CD14-positive monocyte (primary cell): ENCODE results near the gene SNX19. TPM values are rescaled to one million over a fixed set of nuclear protein-coding genes. Genes with fewer than 3 reads are reported as not detected.

Experiments used
- DNase-seq, 3 donors: peaks; one replicate each; pipeline ENCODE4 v3.0.0-alpha.2; 2011 to 2022
- H2AFZ ChIP-seq: 2 replicates; pipeline ENCODE4 v1.6.0; 2012; ENCODE audit warnings: mild to moderate bottlenecking, low read depth, low read length, inconsistent platforms; ENCODE audit not compliant: insufficient read depth, poor library complexity, severe bottlenecking
- H3K27ac ChIP-seq, 2 donors: 1 replicate in 1 of 2; 2 replicates in 1 of 2; pipeline ENCODE4 v1.5.1; 2012 to 2013; ENCODE audit warnings: low read length in 2 of 2, control low read depth in 1 of 2, inconsistent platforms in 1 of 2, low read depth in 1 of 2, mild to moderate bottlenecking in 1 of 2
- H3K27me3 ChIP-seq, 2 donors: one replicate each; pipeline versions ENCODE4 v1.6.0 to v1.6.1; 2011 to 2013; ENCODE audit warnings: low read length in 2 of 2; ENCODE audit not compliant: control insufficient read depth in 2 of 2, insufficient read depth in 2 of 2
- H3K36me3 ChIP-seq, 2 donors: replicated peaks in 1 of 2; 1 replicate in 1 of 2; 2 replicates in 1 of 2; pipeline versions ENCODE4 v1.5.1 to v1.6.1; 2012 to 2013; ENCODE audit warnings: low read length in 2 of 2, control low read depth in 1 of 2, inconsistent platforms in 1 of 2, mild to moderate bottlenecking in 1 of 2; ENCODE audit not compliant: insufficient read depth in 2 of 2, control insufficient read depth in 1 of 2
- H3K4me1 ChIP-seq, 2 donors: 1 replicate in 1 of 2; 2 replicates in 1 of 2; pipeline versions ENCODE4 v1.5.1 to v1.6.1; 2012 to 2013; ENCODE audit warnings: low read length in 2 of 2, control low read depth in 1 of 2, inconsistent platforms in 1 of 2, mild to moderate bottlenecking in 1 of 2, moderate library complexity in 1 of 2; ENCODE audit not compliant: insufficient read depth in 2 of 2, control insufficient read depth in 1 of 2
- H3K4me2 ChIP-seq: replicated peaks from 2 replicates; pipeline ENCODE3; 2012; ENCODE audit warnings: low read length, moderate library complexity, mild to moderate bottlenecking; ENCODE audit not compliant: poor library complexity, severe bottlenecking; ENCODE audit errors: extremely low read depth
- H3K4me3 ChIP-seq, 3 experiments: fragments of 200-600 bp in 1 of 3; sonication (generic) in 1 of 3; replicated peaks in 1 of 3; 1 replicate in 2 of 3; 2 replicates in 1 of 3; pipeline ENCODE4 v1.5.1; 2011 to 2013; ENCODE audit warnings: low read length in 3 of 3, mild to moderate bottlenecking in 3 of 3, control low read depth in 2 of 3, low read depth in 2 of 3, inconsistent platforms in 1 of 3, moderate library complexity in 1 of 3
- H3K79me2 ChIP-seq: 2 replicates; pipeline ENCODE4 v1.6.0; 2012; ENCODE audit warnings: mild to moderate bottlenecking, control low read depth, inconsistent platforms, low read length, moderate library complexity; ENCODE audit not compliant: insufficient read depth
- H3K9ac ChIP-seq: 2 replicates; pipeline ENCODE4 v1.6.0; 2017; ENCODE audit warnings: low read length, mild to moderate bottlenecking; ENCODE audit not compliant: insufficient read depth, poor library complexity, severe bottlenecking
- H3K9me3 ChIP-seq, 2 donors: replicated peaks in 1 of 2; 1 replicate in 1 of 2; 2 replicates in 1 of 2; pipeline versions ENCODE4 v1.5.1 to v1.6.1; 2012 to 2013; ENCODE audit warnings: low read length in 2 of 2, control low read depth in 1 of 2; ENCODE audit not compliant: control insufficient read depth in 1 of 2, insufficient read depth in 1 of 2
- H4K20me1 ChIP-seq: 2 replicates; pipeline ENCODE4 v1.6.0; 2012; ENCODE audit warnings: mild to moderate bottlenecking, low read length, control low read depth, moderate library complexity; ENCODE audit not compliant: insufficient read depth
- H3K27ac Mint-ChIP-seq, 7 donors: one replicate each; pipeline ENCODE4 v1.8.0; 2020; ENCODE audit warnings: mild to moderate bottlenecking in 7 of 7, mixed read lengths in 7 of 7, moderate library complexity in 6 of 7, inconsistent platforms in 2 of 7
- H3K27me3 Mint-ChIP-seq, 3 donors: one replicate each; pipeline ENCODE4 v1.8.0; 2021 to 2022; ENCODE audit warnings: low read depth in 3 of 3, mild to moderate bottlenecking in 3 of 3, mixed read lengths in 3 of 3, moderate library complexity in 3 of 3, inconsistent platforms in 1 of 3
- H3K36me3 Mint-ChIP-seq, 2 donors: one replicate each; pipeline ENCODE4 v1.8.0; 2020; ENCODE audit warnings: mixed read lengths in 2 of 2, inconsistent platforms in 1 of 2, mild to moderate bottlenecking in 1 of 2
- H3K4me1 Mint-ChIP-seq: one replicate; pipeline ENCODE4 v1.8.0; 2020; ENCODE audit warnings: mild to moderate bottlenecking, mixed read lengths
- H3K4me3 Mint-ChIP-seq, 2 donors: one replicate each; pipeline ENCODE4 v1.8.0; 2020; ENCODE audit warnings: mild to moderate bottlenecking in 2 of 2, mixed read lengths in 2 of 2, moderate library complexity in 1 of 2
- H3K9me3 Mint-ChIP-seq, 7 donors: one replicate each; pipeline ENCODE4 v1.8.0; 2020 to 2022; ENCODE audit warnings: mixed read lengths in 7 of 7, mild to moderate bottlenecking in 6 of 7, moderate library complexity in 6 of 7, inconsistent platforms in 2 of 7
- CTCF ChIP-seq: fragments of 200-600 bp; IDR thresholded peaks from one replicate; pipeline ENCODE4 v1.8.0; 2022; ENCODE audit warnings: antibody characterized with exemption, mild to moderate bottlenecking
- WGBS: methylation state at CpG from one replicate; pipeline ENCODE4 v1.1.5; 2013; ENCODE audit warnings: missing lambda C conversion rate; ENCODE audit not compliant: insufficient coverage; 5-methylcytosine and 5-hydroxymethylcytosine counted together
- intact Hi-C, 2 donors: fragments of 100-400 bp; cut with micrococcal nuclease; formaldehyde crosslinking; loops; one replicate each; pipeline versions ENCODE4 v1.15.0 to v1.15.1; 2023
- polyA plus RNA-seq, 3 donors: library from polyadenylated mRNA; depleted of rRNA in 1 of 3; unstranded in 2 of 3; stranded (reverse) in 1 of 3; fragments of 300-500 nt in 2 of 3; fragments of >200 nt in 1 of 3; fragmentation: Illumina TruSeq in 2 of 3; gene quantifications; 1 replicate in 2 of 3; 2 replicates in 1 of 3; pipeline ENCODE4 v1.2.3, GENCODE V29; 2012 to 2021

Gene SNX19
- polyA plus RNA-seq, 3 donors: 13.6 to 23.3 (median 17.6) TPM

- Histone ChIP-seq H3K4me3 (no peak overlapping the region), H3K9ac (no peak overlapping the region), H4K20me1 (peaks cover 16% of the 10 kb centered on the region), H3K9me3 (no peaks in the 10 kb centered on the region), H3K27ac (no peak overlapping the region), H2AFZ (no peak overlapping the region), H3K27me3 (no peaks in the 10 kb centered on the region), H3K4me1 (no peaks in the 10 kb centered on the region), H3K79me2 (no peaks in the 10 kb centered on the region), H3K4me2 (no peak overlapping the region), H3K36me3 (peaks cover 99 to 100% of the 10 kb centered on the region in 2 donors)
- intact Hi-C loops: no loop called here
- WGBS: no CpG with 5 or more reads among the region's 1 CpG
- Mint-ChIP-seq H3K9me3 (no peaks in the 10 kb centered on the region), H3K36me3 (peaks cover 93 to 98% of the 10 kb centered on the region in 2 donors), H3K27me3 (no peaks in the 10 kb centered on the region), H3K4me3 (no peak overlapping the region), H3K4me1 (no peaks in the 10 kb centered on the region), H3K27ac (no peak overlapping the region)
- TF ChIP-seq CTCF: peak; percentile 8
- DNase-seq: no peak
Measured at GRCh38 chr11:130904380-130904779, 11.9 kb downstream of the SNX19 start.

DNA sequence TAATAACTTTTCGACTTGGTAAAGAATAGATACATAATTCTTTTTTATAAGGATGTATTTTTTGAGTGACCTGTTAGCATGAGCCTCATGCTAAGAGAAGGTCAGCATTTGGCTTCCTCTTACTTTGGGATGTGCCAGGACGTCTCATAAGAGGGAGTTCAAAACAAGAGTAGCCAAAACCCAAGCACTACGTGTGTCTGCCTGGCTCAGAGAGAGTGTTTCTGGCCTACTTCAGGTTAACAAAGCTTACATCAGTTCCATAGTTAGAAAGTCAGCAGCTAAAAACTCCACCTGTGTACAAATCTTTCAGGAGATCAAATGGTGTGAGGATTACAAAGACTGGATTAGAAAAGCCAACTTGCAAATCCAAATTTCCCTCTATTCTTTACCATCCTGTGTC lies 13.9 kb downstream of the SNX19 start:
- Histone ChIP-seq H4K20me1 (peaks cover 5% of the 10 kb centered on the region), H2AFZ (no peak overlapping the region), H3K9me3 (no peaks in the 10 kb centered on the region), H3K4me2 (no peak overlapping the region), H3K9ac (no peak overlapping the region), H3K27me3 (no peaks in the 10 kb centered on the region), H3K27ac (no peak overlapping the region), H3K36me3 (peaks cover 99 to 100% of the 10 kb centered on the region in 2 donors), H3K79me2 (no peaks in the 10 kb centered on the region), H3K4me3 (no peak overlapping the region), H3K4me1 (no peaks in the 10 kb centered on the region)
- Mint-ChIP-seq H3K9me3 (no peaks in the 10 kb centered on the region), H3K4me1 (no peaks in the 10 kb centered on the region), H3K27ac (peak overlapping the region in 1 of 7 donors; percentile 30), H3K4me3 (no peak overlapping the region), H3K36me3 (peaks cover 94 to 98% of the 10 kb centered on the region in 2 donors), H3K27me3 (no peaks in the 10 kb centered on the region)
- DNase-seq: no peak
- WGBS: no CpG with 5 or more reads among the region's 3 CpGs
- TF ChIP-seq CTCF: no peak
- intact Hi-C loops: no loop called here
